Measurements from ENCODE around the gene GLCE. TPM values are rescaled to one million over a fixed set of nuclear protein-coding genes. Genes with fewer than 3 reads are reported as not detected.

Gene GLCE
- total RNA-seq, 1 experiment from 2014 or later = 7.5 TPM

GRCh38 chr15:69213786-69214185 is 53.4 kb downstream of the GLCE start:
- Mint-ChIP-seq H3K4me1 (ENCODE audit: insufficient read depth, unreplicated experiment) (peaks cover 6% of the 10 kb centered on the region), H3K4me3 (ENCODE audit: unreplicated experiment) (no peak overlapping the region), H3K9me3 (ENCODE audit: unreplicated experiment) (no peaks in the 10 kb centered on the region), H3K36me3 (ENCODE audit: insufficient read depth, unreplicated experiment) (no peaks in the 10 kb centered on the region), H3K27me3 (ENCODE audit: insufficient read depth, unreplicated experiment) (no peaks in the 10 kb centered on the region), H3K27ac (ENCODE audit: low read depth, unreplicated experiment) (no peak overlapping the region)
- no peak for DNase-seq (ENCODE audit: unreplicated experiment)
- ChIA-PET POLR2A (interaction anchor here (0.8 kb wide), 1 partner anchor 53 kb away, joined by 3 read pairs; no protein-coding TSS in a partner anchor), CTCF (interaction anchor here (0.6 kb wide), 1 partner anchor 656 kb away, joined by 3 read pairs; no protein-coding TSS in a partner anchor)
- BruUV-seq (replicated peaks) = no TSS peak
- no peak for TF ChIP-seq CTCF (IDR thresholded peaks at IDR 0.05; ENCODE audit: unreplicated experiment)
- intact Hi-C loops (cut with micrococcal nuclease) = no loop called here

- H3K36me3 Mint-ChIP-seq (ENCODE audit: insufficient read depth, unreplicated experiment) = no peaks in the 10 kb centered on the region
- no peak overlapping the region for H3K4me3 Mint-ChIP-seq (ENCODE audit: unreplicated experiment)
- ChIA-PET POLR2A (interaction anchor here (0.5 to 0.7 kb wide), 3 partner anchors 60 to 98 kb away, joined by 3 to 4 read pairs (median 3); no protein-coding TSS in a partner anchor), CTCF (interaction anchor here (0.6 to 1.1 kb wide), 4 partner anchors 12 to 144 kb away, joined by 3 to 4 read pairs (median 4); no protein-coding TSS in a partner anchor)
- no peak overlapping the region for H3K27ac Mint-ChIP-seq (ENCODE audit: low read depth, unreplicated experiment)
- no TSS peak for BruUV-seq (replicated peaks)
- intact Hi-C loops (cut with micrococcal nuclease) = no loop called here
- peaks cover 6% of the 10 kb centered on the region for H3K4me1 Mint-ChIP-seq (ENCODE audit: insufficient read depth, unreplicated experiment)
- H3K9me3 Mint-ChIP-seq (ENCODE audit: unreplicated experiment) = no peaks in the 10 kb centered on the region
- no peak for DNase-seq (ENCODE audit: unreplicated experiment)
- no peaks in the 10 kb centered on the region for H3K27me3 Mint-ChIP-seq (ENCODE audit: insufficient read depth, unreplicated experiment)
- no peak for TF ChIP-seq CTCF (IDR thresholded peaks at IDR 0.05; ENCODE audit: unreplicated experiment)
Measured at GRCh38 chr15:69215314-69216035, 55.0 kb downstream of the GLCE start.

GRCh38 chr15:69217381-69217780 is 56.9 kb downstream of the GLCE start:
- intact Hi-C loops (cut with micrococcal nuclease) = no loop called here
- DNase-seq (ENCODE audit: unreplicated experiment) = no peak
- H3K4me3 Mint-ChIP-seq (ENCODE audit: unreplicated experiment) = no peak overlapping the region
- peaks cover 6% of the 10 kb centered on the region for H3K4me1 Mint-ChIP-seq (ENCODE audit: insufficient read depth, unreplicated experiment)
- H3K36me3 Mint-ChIP-seq (ENCODE audit: insufficient read depth, unreplicated experiment) = no peaks in the 10 kb centered on the region
- POLR2A ChIA-PET = no interaction called here
- H3K27me3 Mint-ChIP-seq (ENCODE audit: insufficient read depth, unreplicated experiment) = no peaks in the 10 kb centered on the region
- BruUV-seq (replicated peaks) = no TSS peak
- CTCF ChIA-PET = interaction anchor here (0.7 kb wide), 1 partner anchor 24 kb away, joined by 3 read pairs; no protein-coding TSS in a partner anchor
- no peak for TF ChIP-seq CTCF (IDR thresholded peaks at IDR 0.05; ENCODE audit: unreplicated experiment)
- H3K27ac Mint-ChIP-seq (ENCODE audit: low read depth, unreplicated experiment) = no peak overlapping the region
- H3K9me3 Mint-ChIP-seq (ENCODE audit: unreplicated experiment) = no peaks in the 10 kb centered on the region

- POLR2A ChIA-PET = no interaction called here
- Mint-ChIP-seq H3K36me3 (ENCODE audit: insufficient read depth, unreplicated experiment) (no peaks in the 10 kb centered on the region), H3K9me3 (ENCODE audit: unreplicated experiment) (peaks cover 11% of the 10 kb centered on the region), H3K4me3 (ENCODE audit: unreplicated experiment) (no peak overlapping the region), H3K27me3 (ENCODE audit: insufficient read depth, unreplicated experiment) (no peaks in the 10 kb centered on the region), H3K27ac (ENCODE audit: low read depth, unreplicated experiment) (no peak overlapping the region), H3K4me1 (ENCODE audit: insufficient read depth, unreplicated experiment) (peaks cover 12% of the 10 kb centered on the region)
- CTCF ChIA-PET = no interaction called here
- no peak for TF ChIP-seq CTCF (IDR thresholded peaks at IDR 0.05; ENCODE audit: unreplicated experiment)
- no TSS peak for BruUV-seq (replicated peaks)
- DNase-seq (ENCODE audit: unreplicated experiment) = no peak
- intact Hi-C loops (cut with micrococcal nuclease) = no loop called here
Measured at GRCh38 chr15:69219690-69220089, 59.3 kb downstream of the GLCE start.

Measured in MCF 10A (cell line).